OCI-LY3 (cell line): ENCODE results near the gene CLPTM1.

Experiments
- EZH2phosphoT487 ChIP-seq: fragments of 200-600 bp; shearing (Covaris generic); IDR thresholded peaks from 2 replicates; pipeline ENCODE4 v1.6.1; 2018; ENCODE audit warnings: antibody characterized with exemption, mixed run types, low read depth
- TF ChIP-seq, protein P1 (sequence below): fragments of 200-600, 300-600 bp; sonication (generic); IDR thresholded peaks from 2 replicates; pipeline ENCODE4 v1.5.1; 2014; ENCODE audit warnings: antibody characterized with exemption, low read length, low read depth

- TF ChIP-seq, protein P1, sequence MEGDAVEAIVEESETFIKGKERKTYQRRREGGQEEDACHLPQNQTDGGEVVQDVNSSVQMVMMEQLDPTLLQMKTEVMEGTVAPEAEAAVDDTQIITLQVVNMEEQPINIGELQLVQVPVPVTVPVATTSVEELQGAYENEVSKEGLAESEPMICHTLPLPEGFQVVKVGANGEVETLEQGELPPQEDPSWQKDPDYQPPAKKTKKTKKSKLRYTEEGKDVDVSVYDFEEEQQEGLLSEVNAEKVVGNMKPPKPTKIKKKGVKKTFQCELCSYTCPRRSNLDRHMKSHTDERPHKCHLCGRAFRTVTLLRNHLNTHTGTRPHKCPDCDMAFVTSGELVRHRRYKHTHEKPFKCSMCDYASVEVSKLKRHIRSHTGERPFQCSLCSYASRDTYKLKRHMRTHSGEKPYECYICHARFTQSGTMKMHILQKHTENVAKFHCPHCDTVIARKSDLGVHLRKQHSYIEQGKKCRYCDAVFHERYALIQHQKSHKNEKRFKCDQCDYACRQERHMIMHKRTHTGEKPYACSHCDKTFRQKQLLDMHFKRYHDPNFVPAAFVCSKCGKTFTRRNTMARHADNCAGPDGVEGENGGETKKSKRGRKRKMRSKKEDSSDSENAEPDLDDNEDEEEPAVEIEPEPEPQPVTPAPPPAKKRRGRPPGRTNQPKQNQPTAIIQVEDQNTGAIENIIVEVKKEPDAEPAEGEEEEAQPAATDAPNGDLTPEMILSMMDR, result peak; percentile 96
- no peak for TF ChIP-seq EZH2phosphoT487
Observed at GRCh38 chr19:44951179-44952159, 3.7 kb upstream of the CLPTM1 start.
